Upper lobe of left lung (tissue), 4 donors: ENCODE measurements around the gene EMILIN1.

Experiments used
- CTCF ChIP-seq, 6 experiments: fragments of 450-650 bp in 4 of 6; fragments of 200-600 bp in 2 of 6; sonication (generic) in 2 of 6; IDR thresholded peaks; one replicate each; pipeline ENCODE4 v1.5.1; 2016 to 2019; ENCODE audit warnings: antibody characterized with exemption in 6 of 6
- POLR2A ChIP-seq, 4 donors: fragments of 450-650 bp; IDR thresholded peaks; one replicate each; pipeline ENCODE4 v1.5.1; 2016 to 2017; ENCODE audit warnings: antibody characterized with exemption in 4 of 4, mild to moderate bottlenecking in 2 of 4
- POLR2AphosphoS5 ChIP-seq, 2 donors: sonication (generic); formaldehyde crosslinking; IDR thresholded peaks; one replicate each; pipeline ENCODE4 v1.5.1; 2017; ENCODE audit warnings: antibody characterized with exemption in 2 of 2

- TF ChIP-seq POLR2A (IDR thresholded peaks at IDR 0.05), result no peak
- no peak for TF ChIP-seq CTCF (IDR thresholded peaks at IDR 0.05)
- TF ChIP-seq POLR2AphosphoS5 (IDR thresholded peaks at IDR 0.05), result no peak
Measured at GRCh38 chr2:27053321-27053720, 25.1 kb upstream of the EMILIN1 start.
